CD8-positive, alpha-beta memory T cell (primary cell): Measurements from ENCODE around the gene FSTL4. TPM values are rescaled to one million over a fixed set of nuclear protein-coding genes. Genes with fewer than 3 reads are reported as not detected.

ENCODE experiments used
- CTCF ChIA-PET: fragments of 350-600 bp; sonication (Branson Sonifier 250); formaldehyde crosslinking; loops from one replicate; lab custom pipeline; 2021; ENCODE audit warnings: antibody characterized with exemption; lab: Charles Lee
- POLR2A ChIA-PET: fragments of 350-600 bp; sonication (Branson Sonifier 250); formaldehyde crosslinking; loops from one replicate; lab custom pipeline; 2021; ENCODE audit warnings: antibody characterized with exemption; lab: Charles Lee
- DNase-seq, 5 donors: peaks; one replicate each; pipeline versions ENCODE4 v3.0.0 to v3.0.0-alpha.2; 2020 to 2022; ENCODE audit warnings: mixed read lengths in 1 of 5
- H3K27ac ChIP-seq: one replicate; pipeline ENCODE4 v1.7.0; 2013; ENCODE audit warnings: low read depth, mild to moderate bottlenecking, low read length, moderate library complexity
- H3K27me3 ChIP-seq: 2 replicates; pipeline ENCODE4 v1.7.0; 2013; ENCODE audit warnings: low read length, mild to moderate bottlenecking; ENCODE audit not compliant: insufficient read depth, poor library complexity, severe bottlenecking
- H3K36me3 ChIP-seq: 2 replicates; pipeline ENCODE4 v1.7.0; 2013; ENCODE audit warnings: mild to moderate bottlenecking, low read length, moderate library complexity; ENCODE audit not compliant: insufficient read depth
- H3K4me1 ChIP-seq: 2 replicates; pipeline ENCODE4 v1.7.0; 2013; ENCODE audit warnings: mild to moderate bottlenecking, low read length, moderate library complexity; ENCODE audit not compliant: insufficient read depth
- H3K4me3 ChIP-seq: 2 replicates; pipeline ENCODE4 v1.7.0; 2013; ENCODE audit warnings: mild to moderate bottlenecking, low read length
- H3K9me3 ChIP-seq: 2 replicates; pipeline ENCODE4 v1.7.0; 2013; ENCODE audit warnings: mild to moderate bottlenecking, low read length
- H3K27ac Mint-ChIP-seq, 8 donors: one replicate each; pipeline ENCODE4 v1.8.0; 2020 to 2021; ENCODE audit warnings: mixed read lengths in 8 of 8, mild to moderate bottlenecking in 6 of 8, inconsistent platforms in 3 of 8, moderate library complexity in 3 of 8
- H3K27me3 Mint-ChIP-seq, 2 donors: one replicate each; pipeline ENCODE4 v1.8.0; 2020 to 2021; ENCODE audit warnings: mixed read lengths in 2 of 2, mild to moderate bottlenecking in 1 of 2, moderate library complexity in 1 of 2
- H3K36me3 Mint-ChIP-seq, 3 donors: one replicate each; pipeline ENCODE4 v1.8.0; 2020 to 2021; ENCODE audit warnings: mixed read lengths in 3 of 3, inconsistent platforms in 1 of 3, mild to moderate bottlenecking in 1 of 3
- H3K4me1 Mint-ChIP-seq, 3 donors: one replicate each; pipeline ENCODE4 v1.8.0; 2020 to 2021; ENCODE audit warnings: mixed read lengths in 3 of 3, inconsistent platforms in 1 of 3, mild to moderate bottlenecking in 1 of 3
- H3K4me3 Mint-ChIP-seq, 7 donors: one replicate each; pipeline ENCODE4 v1.8.0; 2020 to 2021; ENCODE audit warnings: mixed read lengths in 7 of 7, mild to moderate bottlenecking in 6 of 7, moderate library complexity in 4 of 7, inconsistent platforms in 2 of 7
- H3K9me3 Mint-ChIP-seq, 5 donors: one replicate each; pipeline ENCODE4 v1.8.0; 2020 to 2022; ENCODE audit warnings: mixed read lengths in 5 of 5, mild to moderate bottlenecking in 3 of 5, moderate library complexity in 2 of 5, inconsistent platforms in 1 of 5
- polyA plus RNA-seq: library from polyadenylated mRNA; unstranded; fragments of 300-500 nt; fragmentation: Illumina TruSeq; gene quantifications from one replicate; pipeline ENCODE4 v1.2.3, GENCODE V29; 2021
- total RNA-seq, 2 experiments: library from RNA; stranded (reverse); gene quantifications; one replicate each; pipeline ENCODE4 v1.2.3, GENCODE V29; 2021

Gene FSTL4
- total and polyA plus RNA-seq, 3 experiments from 2014 or later: 0.33 TPM; not detected in 2

DNA sequence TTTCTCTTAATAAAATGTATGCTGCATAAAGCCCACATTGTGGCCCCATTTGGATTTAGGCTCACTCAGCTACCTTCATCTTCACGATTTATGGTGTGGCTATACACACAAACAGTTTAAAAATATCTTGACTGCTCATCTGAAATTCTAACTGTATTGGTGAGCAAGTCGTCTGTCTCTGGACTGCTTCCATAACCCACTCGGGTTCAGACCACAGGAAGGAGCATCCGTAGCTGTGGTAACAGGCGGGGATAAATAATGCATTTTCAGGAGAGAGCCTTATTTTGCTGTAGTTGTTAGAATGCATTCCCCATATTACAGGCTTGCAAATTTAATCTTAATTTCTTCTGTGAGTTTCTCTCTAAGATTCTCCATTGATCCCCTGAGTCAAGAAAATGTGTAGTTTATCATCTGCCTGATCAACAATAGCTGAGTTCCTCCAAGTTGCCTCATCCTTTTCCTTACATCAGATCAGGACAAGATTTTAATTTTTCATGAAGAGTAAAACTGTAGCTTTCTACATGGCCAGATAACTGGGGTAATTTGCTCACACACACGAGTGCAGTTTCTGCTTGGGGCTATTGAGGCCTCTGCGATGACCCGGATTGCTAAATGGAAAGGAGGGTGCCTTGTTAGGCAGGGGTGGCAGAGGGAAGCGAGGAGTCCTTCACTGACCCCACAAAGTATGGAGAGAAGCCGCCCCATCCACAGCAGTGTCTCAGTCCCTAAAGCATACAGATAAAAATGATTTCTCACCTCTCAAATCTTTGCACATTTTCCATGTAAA lies 133.9 kb downstream of the FSTL4 start:
- Mint-ChIP-seq H3K9me3 (no peaks in the 10 kb centered on the region), H3K27me3 (peaks cover 0 to 31% of the 10 kb centered on the region in 2 donors), H3K4me3 (no peak overlapping the region), H3K4me1 (peaks cover 5 to 18% (median 14%) of the 10 kb centered on the region in 3 donors), H3K27ac (no peak overlapping the region), H3K36me3 (no peaks in the 10 kb centered on the region)
- Histone ChIP-seq H3K4me3 (no peak overlapping the region), H3K27ac (no peak overlapping the region), H3K4me1 (no peaks in the 10 kb centered on the region), H3K27me3 (no peaks in the 10 kb centered on the region), H3K9me3 (no peaks in the 10 kb centered on the region), H3K36me3 (no peaks in the 10 kb centered on the region)
- ChIA-PET POLR2A (no interaction called here), CTCF (no interaction called here)
- DNase-seq: no peak

DNA sequence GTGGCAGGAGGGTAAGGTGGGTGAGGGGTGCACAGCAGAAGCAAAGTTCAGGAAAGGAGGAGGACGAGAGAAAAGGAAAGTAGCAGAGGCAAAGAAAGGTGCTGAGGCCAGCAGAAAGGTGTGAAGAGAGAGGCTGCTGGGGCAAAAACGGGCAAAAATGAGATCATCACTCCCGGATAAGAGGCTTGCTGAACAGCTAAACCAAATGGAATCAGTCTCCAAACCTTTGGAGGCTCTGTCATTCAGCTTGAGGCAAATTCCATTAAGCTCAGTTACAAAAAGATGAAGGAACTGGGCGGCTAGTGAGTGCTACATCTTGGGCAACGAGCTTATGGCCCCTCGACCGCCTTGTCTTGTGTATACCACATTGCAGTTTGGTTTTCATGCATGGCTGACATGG lies 136.4 kb downstream of the FSTL4 start:
- peaks cover 0 to 34% of the 10 kb centered on the region in 2 donors for H3K27me3 Mint-ChIP-seq
- H3K4me1 ChIP-seq: no peaks in the 10 kb centered on the region
- ChIA-PET CTCF (no interaction called here), POLR2A (no interaction called here)
- no peaks in the 10 kb centered on the region for H3K36me3 Mint-ChIP-seq
- H3K36me3 ChIP-seq: no peaks in the 10 kb centered on the region
- no peaks in the 10 kb centered on the region for H3K27me3 ChIP-seq
- H3K9me3 ChIP-seq: no peaks in the 10 kb centered on the region
- DNase-seq: no peak
- H3K27ac ChIP-seq: no peak overlapping the region
- peak overlapping the region in 4 of 8 donors; percentile 48 to 91 (median 56) for H3K27ac Mint-ChIP-seq
- H3K4me1 Mint-ChIP-seq: peaks cover 5 to 18% (median 17%) of the 10 kb centered on the region in 3 donors
- H3K4me3 Mint-ChIP-seq: peak overlapping the region in 2 of 7 donors; percentile 13 to 64
- H3K4me3 ChIP-seq: no peak overlapping the region
- H3K9me3 Mint-ChIP-seq: no peaks in the 10 kb centered on the region

DNA sequence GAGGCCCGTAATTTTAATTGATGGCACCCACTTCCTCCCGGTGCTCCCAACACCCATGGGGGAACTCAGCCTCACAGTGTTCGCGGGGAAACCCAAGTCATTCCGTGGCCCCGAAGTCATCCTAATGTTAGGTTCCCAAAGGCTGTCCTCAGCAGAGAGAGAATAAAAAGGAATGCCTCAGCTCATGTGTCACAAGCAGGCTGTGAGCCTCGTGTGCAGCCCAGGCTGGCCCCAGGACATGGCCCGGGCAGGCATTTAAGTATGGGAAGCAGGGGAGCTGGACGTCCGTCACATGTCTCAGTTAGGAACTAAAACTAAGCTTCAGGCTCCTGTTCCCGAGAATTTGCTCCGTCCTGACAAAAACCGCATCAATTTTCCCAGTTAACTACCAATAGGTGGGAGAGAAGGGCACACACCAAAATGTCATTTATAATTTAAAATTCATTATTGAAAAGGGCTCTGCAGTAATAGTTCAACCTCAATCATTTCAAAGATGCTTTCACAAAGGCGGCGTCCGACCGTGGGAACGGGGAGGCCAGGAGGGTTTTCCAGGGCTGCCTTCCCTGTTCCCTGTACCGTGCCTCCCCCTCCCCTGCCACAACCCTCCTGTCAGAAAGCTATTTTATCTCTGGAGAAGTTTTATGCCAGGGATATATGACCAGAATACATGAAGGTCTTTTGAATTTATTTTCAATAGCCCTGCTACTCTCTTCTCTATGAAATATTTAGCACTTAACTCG lies 137.3 kb downstream of the FSTL4 start:
- peak overlapping the region in 6 of 8 donors; percentile 16 to 89 (median 60) for H3K27ac Mint-ChIP-seq
- Histone ChIP-seq H3K4me3 (no peak overlapping the region), H3K27me3 (no peaks in the 10 kb centered on the region), H3K4me1 (no peaks in the 10 kb centered on the region), H3K36me3 (no peaks in the 10 kb centered on the region), H3K27ac (no peak overlapping the region), H3K9me3 (no peaks in the 10 kb centered on the region)
- ChIA-PET CTCF (no interaction called here), POLR2A (no interaction called here)
- H3K27me3 Mint-ChIP-seq: peaks cover 0 to 35% of the 10 kb centered on the region in 2 donors
- peak overlapping the region in 3 of 7 donors; percentile 23 to 64 (median 27) for H3K4me3 Mint-ChIP-seq
- no peak for DNase-seq
- H3K36me3 Mint-ChIP-seq: no peaks in the 10 kb centered on the region
- H3K4me1 Mint-ChIP-seq: peaks cover 5 to 18% (median 17%) of the 10 kb centered on the region in 3 donors
- H3K9me3 Mint-ChIP-seq: no peaks in the 10 kb centered on the region

DNA sequence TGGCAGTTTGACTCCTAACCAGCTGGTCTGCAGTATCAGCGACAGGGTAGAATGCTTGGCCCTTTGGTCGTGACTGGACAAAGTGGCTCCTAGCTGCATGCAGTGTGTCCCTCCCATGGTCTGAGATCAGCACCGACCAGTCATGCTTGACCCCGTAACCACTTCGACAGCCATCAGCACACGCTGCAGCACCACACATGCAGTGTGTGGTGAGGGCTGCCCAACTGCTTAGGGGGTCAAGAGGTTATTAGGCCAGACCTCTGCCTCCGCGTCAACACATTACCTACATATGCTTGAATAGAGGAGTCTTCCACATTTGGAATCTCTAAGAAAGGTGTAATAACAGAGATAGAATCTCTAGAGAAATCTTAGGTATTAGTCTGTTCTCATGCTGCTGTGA lies 139.1 kb downstream of the FSTL4 start:
- no peak for DNase-seq
- Mint-ChIP-seq H3K27me3 (peaks cover 6 to 40% of the 10 kb centered on the region in 2 donors), H3K9me3 (no peaks in the 10 kb centered on the region), H3K27ac (peak overlapping the region in 2 of 8 donors; percentile 48 to 87), H3K36me3 (no peaks in the 10 kb centered on the region), H3K4me3 (no peak overlapping the region), H3K4me1 (peaks cover 7 to 32% (median 26%) of the 10 kb centered on the region in 3 donors)
- Histone ChIP-seq H3K27me3 (no peaks in the 10 kb centered on the region), H3K4me1 (no peaks in the 10 kb centered on the region), H3K4me3 (no peak overlapping the region), H3K36me3 (no peaks in the 10 kb centered on the region), H3K9me3 (no peaks in the 10 kb centered on the region), H3K27ac (no peak overlapping the region)
- CTCF ChIA-PET: no interaction called here
- POLR2A ChIA-PET: no interaction called here

DNA sequence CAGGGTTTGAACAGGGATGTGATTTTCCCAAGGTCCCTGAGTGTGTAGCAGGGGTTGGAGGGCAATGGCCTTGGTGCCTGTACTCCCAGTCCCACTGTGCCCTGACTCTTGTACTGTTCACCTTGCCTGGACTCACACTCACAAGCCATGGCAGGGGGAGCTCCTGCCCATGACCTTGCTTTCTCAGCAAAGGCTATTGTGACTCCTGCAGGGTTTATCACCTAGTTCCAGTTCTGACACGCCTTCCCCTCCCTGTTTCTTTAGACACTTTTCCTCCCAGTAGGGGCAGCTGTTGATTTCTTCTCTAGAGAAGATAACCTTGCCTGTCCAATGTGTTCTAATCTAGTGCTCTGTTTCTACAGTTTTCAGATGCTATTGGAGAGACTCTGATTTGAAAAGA lies 139.5 kb downstream of the FSTL4 start:
- ChIA-PET POLR2A (no interaction called here), CTCF (no interaction called here)
- H3K4me3 ChIP-seq: no peak overlapping the region
- H3K27ac ChIP-seq: no peak overlapping the region
- DNase-seq: no peak
- H3K4me1 Mint-ChIP-seq: peaks cover 9 to 34% (median 28%) of the 10 kb centered on the region in 3 donors
- no peaks in the 10 kb centered on the region for H3K4me1 ChIP-seq
- no peaks in the 10 kb centered on the region for H3K36me3 Mint-ChIP-seq
- no peak overlapping the region for H3K4me3 Mint-ChIP-seq
- no peaks in the 10 kb centered on the region for H3K9me3 Mint-ChIP-seq
- peaks cover 6 to 38% of the 10 kb centered on the region in 2 donors for H3K27me3 Mint-ChIP-seq
- H3K9me3 ChIP-seq: no peaks in the 10 kb centered on the region
- H3K36me3 ChIP-seq: no peaks in the 10 kb centered on the region
- no peaks in the 10 kb centered on the region for H3K27me3 ChIP-seq
- H3K27ac Mint-ChIP-seq: peak overlapping the region in 1 of 8 donors; percentile 63

DNA sequence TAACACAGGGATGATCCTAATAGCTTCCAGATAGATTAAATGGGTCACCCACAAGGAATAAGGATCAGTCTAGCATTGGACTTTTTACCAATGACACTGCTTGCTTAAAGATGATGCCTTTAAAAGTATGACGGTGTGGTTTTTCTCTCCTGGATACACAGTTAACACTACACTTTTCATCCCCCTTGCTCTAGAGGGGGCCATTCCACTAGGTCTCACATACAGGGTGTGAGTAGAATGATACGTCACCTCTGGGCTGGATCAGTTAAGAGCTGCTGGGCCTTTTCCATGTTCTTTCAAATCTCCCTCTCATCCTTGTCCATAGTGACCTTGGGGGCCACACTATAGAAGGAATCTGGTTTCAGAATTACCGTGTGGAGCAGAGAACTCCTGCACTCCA lies 140.6 kb downstream of the FSTL4 start:
- Mint-ChIP-seq H3K9me3 (no peaks in the 10 kb centered on the region), H3K4me3 (no peak overlapping the region), H3K27ac (no peak overlapping the region), H3K36me3 (no peaks in the 10 kb centered on the region), H3K4me1 (peaks cover 9 to 34% (median 28%) of the 10 kb centered on the region in 3 donors), H3K27me3 (peaks cover 6 to 33% of the 10 kb centered on the region in 2 donors)
- Histone ChIP-seq H3K36me3 (no peaks in the 10 kb centered on the region), H3K27me3 (no peaks in the 10 kb centered on the region), H3K27ac (no peak overlapping the region), H3K4me3 (no peak overlapping the region), H3K9me3 (no peaks in the 10 kb centered on the region), H3K4me1 (no peaks in the 10 kb centered on the region)
- ChIA-PET CTCF (no interaction called here), POLR2A (no interaction called here)
- no peak for DNase-seq

DNA sequence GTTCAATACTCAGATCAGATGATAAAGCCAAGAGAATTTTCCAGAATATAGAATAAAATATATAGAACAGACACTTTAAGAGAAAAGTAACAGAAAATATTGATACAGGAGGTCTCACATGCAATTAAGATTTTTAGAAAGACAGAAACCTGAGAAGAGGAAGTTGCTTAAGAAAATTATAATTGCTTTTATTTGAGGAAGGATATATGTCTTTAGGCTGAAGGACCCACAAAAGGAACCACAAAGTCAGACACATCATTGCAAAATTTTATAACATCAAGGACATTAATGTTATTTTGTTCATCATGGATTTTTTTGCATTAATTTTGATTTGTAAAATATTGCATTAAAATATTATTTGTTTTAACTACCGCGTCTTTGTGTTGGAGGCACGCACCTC lies 141.5 kb downstream of the FSTL4 start:
- DNase-seq: no peak
- H3K9me3 Mint-ChIP-seq: no peaks in the 10 kb centered on the region
- no peak overlapping the region for H3K4me3 ChIP-seq
- H3K27ac Mint-ChIP-seq: no peak overlapping the region
- H3K36me3 ChIP-seq: no peaks in the 10 kb centered on the region
- H3K36me3 Mint-ChIP-seq: no peaks in the 10 kb centered on the region
- no peak overlapping the region for H3K27ac ChIP-seq
- H3K27me3 ChIP-seq: no peaks in the 10 kb centered on the region
- H3K27me3 Mint-ChIP-seq: peaks cover 6 to 31% of the 10 kb centered on the region in 2 donors
- ChIA-PET CTCF (interaction anchor here (1.2 kb wide), 1 partner anchor 20 kb away, joined by 3 read pairs; no protein-coding TSS in a partner anchor), POLR2A (no interaction called here)
- H3K9me3 ChIP-seq: no peaks in the 10 kb centered on the region
- H3K4me1 ChIP-seq: peaks cover under 1% of the 10 kb centered on the region
- H3K4me3 Mint-ChIP-seq: no peak overlapping the region
- H3K4me1 Mint-ChIP-seq: peaks cover 11 to 34% (median 29%) of the 10 kb centered on the region in 3 donors

DNA sequence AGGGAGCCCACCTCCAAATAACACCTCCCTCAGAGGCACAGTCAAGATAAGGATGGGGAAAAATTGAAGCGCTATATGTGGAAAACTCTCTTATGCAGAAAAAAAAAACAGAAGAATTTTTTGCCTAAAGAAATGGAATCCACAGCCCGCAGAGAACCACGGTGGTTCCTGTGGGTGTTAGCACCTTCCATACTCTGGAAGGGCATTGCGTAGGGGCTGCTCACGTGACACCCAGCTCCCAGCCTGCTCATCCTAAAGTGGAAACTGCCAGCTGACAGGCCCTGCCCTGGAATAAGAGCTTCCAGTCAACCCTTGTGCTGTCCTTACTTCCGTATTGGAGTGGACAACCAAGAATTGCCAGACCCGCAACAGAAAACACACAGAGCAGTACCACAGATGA lies 142.5 kb downstream of the FSTL4 start:
- ChIA-PET CTCF (interaction anchor here (1.2 kb wide), 1 partner anchor 19 kb away, joined by 3 read pairs; no protein-coding TSS in a partner anchor), POLR2A (no interaction called here)
- Histone ChIP-seq H3K9me3 (no peaks in the 10 kb centered on the region), H3K27ac (no peak overlapping the region), H3K4me1 (peaks cover 6% of the 10 kb centered on the region), H3K27me3 (no peaks in the 10 kb centered on the region), H3K4me3 (no peak overlapping the region), H3K36me3 (no peaks in the 10 kb centered on the region)
- Mint-ChIP-seq H3K9me3 (no peaks in the 10 kb centered on the region), H3K4me1 (peaks cover 13 to 34% (median 28%) of the 10 kb centered on the region in 3 donors), H3K4me3 (no peak overlapping the region), H3K27me3 (peaks cover 6 to 24% of the 10 kb centered on the region in 2 donors), H3K27ac (peak overlapping the region in 2 of 8 donors; percentile 73 to 83), H3K36me3 (no peaks in the 10 kb centered on the region)
- DNase-seq: no peak
